Osteoblast (primary cell): Measurements from ENCODE around the gene PRSS27. TPM values are rescaled to one million over a fixed set of nuclear protein-coding genes. Genes with fewer than 3 reads are reported as not detected.
A peak's percentile ranks its signal among the peaks of the same experiment; 100 is the strongest.

Experiments
- DNase-seq: peaks from one replicate; pipeline ENCODE4 v3.0.0; 2011; ENCODE audit warnings: low spot score, mixed read lengths; ENCODE audit not compliant: insufficient read length; ENCODE audit errors: missing footprints
- H2AFZ ChIP-seq: 2 replicates; pipeline ENCODE4 v1.6.0; 2011; ENCODE audit warnings: mild to moderate bottlenecking, low read length
- H3K27ac ChIP-seq: 2 replicates; pipeline ENCODE4 v1.5.1; 2011; ENCODE audit warnings: mild to moderate bottlenecking, low read depth, low read length, moderate library complexity
- H3K27me3 ChIP-seq: 2 replicates; pipeline ENCODE4 v1.6.0; 2012; ENCODE audit warnings: mild to moderate bottlenecking, control low read depth, inconsistent platforms, low read length, moderate library complexity; ENCODE audit not compliant: insufficient read depth
- H3K36me3 ChIP-seq: 2 replicates; pipeline ENCODE4 v1.5.1; 2011; ENCODE audit warnings: mild to moderate bottlenecking, low read length, control low read depth, moderate library complexity; ENCODE audit not compliant: insufficient read depth
- H3K4me1 ChIP-seq: 2 replicates; pipeline ENCODE4 v1.5.1; 2011; ENCODE audit warnings: mild to moderate bottlenecking, low read length, control low read depth, moderate library complexity; ENCODE audit not compliant: insufficient read depth
- H3K4me2 ChIP-seq: 2 replicates; pipeline ENCODE4 v1.6.0; 2011; ENCODE audit warnings: mild to moderate bottlenecking, low read length; ENCODE audit not compliant: insufficient read depth
- H3K4me3 ChIP-seq: fragments of 200-600 bp; sonication (generic); 3 replicates; pipeline ENCODE4 v1.5.1; 2012; ENCODE audit warnings: mild to moderate bottlenecking, low read length, inconsistent platforms; ENCODE audit not compliant: insufficient read depth
- H3K79me2 ChIP-seq: 2 replicates; pipeline ENCODE4 v1.6.0; 2012; ENCODE audit warnings: mild to moderate bottlenecking, low read length, control low read depth, inconsistent platforms; ENCODE audit not compliant: insufficient read depth
- H3K9me3 ChIP-seq: 2 replicates; pipeline ENCODE4 v1.5.1; 2011; ENCODE audit warnings: low read depth, low read length, control low read depth
- H4K20me1 ChIP-seq: 2 replicates; pipeline ENCODE4 v1.6.0; 2012; ENCODE audit warnings: mild to moderate bottlenecking, low read length, control low read depth; ENCODE audit not compliant: insufficient read depth
- total RNA-seq: library from RNA; depleted of rRNA; stranded (reverse); fragments of >200 nt; gene quantifications from 2 replicates; pipeline ENCODE4 v1.2.3, GENCODE V29; 2012
- TF ChIP-seq, protein P1 (sequence below): IDR thresholded peaks from 2 replicates; pipeline ENCODE4 v1.5.1; 2011; ENCODE audit warnings: mild to moderate bottlenecking, low read depth, low read length, moderate library complexity; ENCODE audit errors: extremely low read depth

PRSS27 gene
- total RNA-seq, 1 donor = 2.5 TPM

DNA sequence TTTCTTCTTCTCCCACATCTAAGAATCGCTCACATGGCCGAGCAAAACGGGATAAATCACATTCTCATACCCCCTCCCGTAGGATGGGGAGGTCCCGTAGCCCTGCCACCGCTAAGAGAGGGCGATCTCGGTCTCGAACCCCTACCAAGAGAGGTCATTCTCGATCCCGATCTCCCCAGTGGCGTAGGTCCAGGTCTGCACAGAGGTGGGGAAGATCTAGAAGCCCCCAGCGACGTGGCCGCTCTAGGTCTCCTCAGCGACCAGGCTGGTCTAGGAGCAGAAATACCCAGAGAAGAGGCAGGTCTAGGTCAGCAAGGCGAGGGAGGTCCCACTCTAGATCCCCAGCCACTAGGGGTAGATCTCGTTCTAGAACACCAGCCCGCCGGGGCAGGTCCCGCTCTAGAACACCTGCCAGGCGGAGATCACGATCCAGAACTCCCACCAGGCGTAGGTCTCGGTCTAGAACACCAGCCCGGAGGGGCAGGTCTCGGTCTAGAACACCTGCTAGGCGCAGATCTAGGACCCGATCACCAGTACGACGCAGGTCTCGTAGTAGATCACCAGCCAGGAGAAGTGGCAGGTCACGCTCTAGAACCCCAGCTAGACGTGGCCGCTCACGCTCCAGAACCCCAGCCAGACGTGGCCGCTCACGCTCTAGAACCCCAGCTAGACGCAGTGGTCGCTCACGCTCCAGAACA is 42.0 kb upstream of the PRSS27 start:
- H3K4me3 ChIP-seq = no peak overlapping the region
- peaks cover 100% of the 10 kb centered on the region for H3K36me3 ChIP-seq
- no peaks in the 10 kb centered on the region for H3K9me3 ChIP-seq
- peaks cover 92% of the 10 kb centered on the region for H4K20me1 ChIP-seq
- H3K27me3 ChIP-seq = no peaks in the 10 kb centered on the region
- no peak overlapping the region for H3K27ac ChIP-seq
- no peaks in the 10 kb centered on the region for H3K4me1 ChIP-seq
- TF ChIP-seq, protein P1, sequence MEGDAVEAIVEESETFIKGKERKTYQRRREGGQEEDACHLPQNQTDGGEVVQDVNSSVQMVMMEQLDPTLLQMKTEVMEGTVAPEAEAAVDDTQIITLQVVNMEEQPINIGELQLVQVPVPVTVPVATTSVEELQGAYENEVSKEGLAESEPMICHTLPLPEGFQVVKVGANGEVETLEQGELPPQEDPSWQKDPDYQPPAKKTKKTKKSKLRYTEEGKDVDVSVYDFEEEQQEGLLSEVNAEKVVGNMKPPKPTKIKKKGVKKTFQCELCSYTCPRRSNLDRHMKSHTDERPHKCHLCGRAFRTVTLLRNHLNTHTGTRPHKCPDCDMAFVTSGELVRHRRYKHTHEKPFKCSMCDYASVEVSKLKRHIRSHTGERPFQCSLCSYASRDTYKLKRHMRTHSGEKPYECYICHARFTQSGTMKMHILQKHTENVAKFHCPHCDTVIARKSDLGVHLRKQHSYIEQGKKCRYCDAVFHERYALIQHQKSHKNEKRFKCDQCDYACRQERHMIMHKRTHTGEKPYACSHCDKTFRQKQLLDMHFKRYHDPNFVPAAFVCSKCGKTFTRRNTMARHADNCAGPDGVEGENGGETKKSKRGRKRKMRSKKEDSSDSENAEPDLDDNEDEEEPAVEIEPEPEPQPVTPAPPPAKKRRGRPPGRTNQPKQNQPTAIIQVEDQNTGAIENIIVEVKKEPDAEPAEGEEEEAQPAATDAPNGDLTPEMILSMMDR = no peak
- no peak overlapping the region for H2AFZ ChIP-seq
- peaks cover 100% of the 10 kb centered on the region for H3K79me2 ChIP-seq
- no peak overlapping the region for H3K4me2 ChIP-seq
- DNase-seq = no peak

DNA sequence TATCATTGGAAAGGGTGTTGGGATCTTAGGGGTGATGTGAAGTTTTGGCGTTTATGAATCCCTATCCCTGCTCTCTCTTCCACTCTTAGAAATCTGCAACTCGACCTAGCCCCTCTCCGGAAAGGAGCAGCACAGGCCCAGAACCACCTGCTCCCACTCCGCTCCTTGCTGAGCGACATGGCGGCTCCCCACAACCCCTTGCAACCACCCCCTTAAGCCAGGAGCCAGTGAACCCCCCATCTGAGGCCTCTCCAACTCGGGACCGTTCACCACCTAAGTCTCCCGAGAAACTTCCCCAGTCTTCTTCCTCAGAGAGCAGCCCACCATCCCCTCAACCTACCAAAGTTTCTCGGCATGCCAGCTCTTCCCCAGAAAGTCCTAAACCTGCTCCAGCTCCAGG is 41.4 kb upstream of the PRSS27 start:
- Histone ChIP-seq H3K36me3 (peaks cover 96% of the 10 kb centered on the region), H4K20me1 (peaks cover 92% of the 10 kb centered on the region), H3K4me2 (no peak overlapping the region), H3K4me3 (no peak overlapping the region), H3K4me1 (no peaks in the 10 kb centered on the region), H2AFZ (no peak overlapping the region), H3K27ac (no peak overlapping the region), H3K27me3 (no peaks in the 10 kb centered on the region), H3K9me3 (no peaks in the 10 kb centered on the region), H3K79me2 (peaks cover 100% of the 10 kb centered on the region)
- no peak for DNase-seq
- TF ChIP-seq, protein P1 = no peak

- Histone ChIP-seq H3K27ac (peak overlapping the region; percentile 3), H3K4me1 (peaks cover 18% of the 10 kb centered on the region), H3K4me2 (no peak overlapping the region), H3K4me3 (no peak overlapping the region), H3K27me3 (no peaks in the 10 kb centered on the region), H3K79me2 (peaks cover 95% of the 10 kb centered on the region), H4K20me1 (peaks cover 85% of the 10 kb centered on the region), H3K9me3 (no peaks in the 10 kb centered on the region), H2AFZ (no peak overlapping the region), H3K36me3 (peaks cover 57% of the 10 kb centered on the region)
- no peak for DNase-seq
- TF ChIP-seq, protein P1 = no peak
These were observed 37.3 kb upstream of the PRSS27 start for GRCh38 chr16:2757344-2757743.

DNA sequence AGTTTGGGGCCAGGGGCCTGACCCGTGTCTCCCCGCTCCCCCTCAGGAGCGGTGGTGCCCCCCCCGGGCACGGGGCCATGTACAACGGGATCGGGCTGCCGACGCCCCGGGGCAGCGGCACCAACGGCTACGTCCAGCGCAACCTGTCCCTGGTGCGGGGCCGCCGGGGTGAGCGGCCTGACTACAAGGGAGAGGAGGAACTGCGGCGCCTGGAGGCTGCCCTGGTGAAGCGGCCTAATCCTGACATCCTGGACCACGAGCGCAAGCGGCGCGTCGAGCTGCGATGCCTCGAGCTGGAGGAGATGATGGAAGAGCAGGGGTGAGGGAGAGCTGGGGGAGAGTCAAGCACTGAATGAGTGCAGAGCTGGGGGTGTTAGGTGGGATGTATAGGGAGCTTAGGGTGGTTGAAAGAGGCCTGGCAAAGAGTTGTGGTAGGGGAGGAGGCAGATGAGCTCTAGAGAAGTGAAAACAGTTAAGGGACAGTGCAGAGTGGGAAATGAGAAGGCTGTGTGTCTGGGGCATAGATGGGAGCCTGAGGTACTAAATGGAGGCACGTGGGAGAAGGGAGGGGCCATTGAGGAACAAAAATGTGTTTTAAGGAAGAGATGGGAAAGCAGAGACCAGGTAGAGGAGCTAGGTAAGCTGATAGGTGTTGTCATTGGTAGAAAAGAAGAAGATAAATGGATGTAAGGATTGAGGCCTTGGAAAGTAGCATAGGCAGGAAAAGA is 36.4 kb upstream of the PRSS27 start:
- Histone ChIP-seq H3K9me3 (no peaks in the 10 kb centered on the region), H3K4me2 (no peak overlapping the region), H3K27me3 (no peaks in the 10 kb centered on the region), H4K20me1 (peaks cover 78% of the 10 kb centered on the region), H3K36me3 (peaks cover 48% of the 10 kb centered on the region), H3K27ac (no peak overlapping the region), H3K4me3 (no peak overlapping the region), H3K79me2 (peaks cover 91% of the 10 kb centered on the region), H2AFZ (no peak overlapping the region), H3K4me1 (peaks cover 23% of the 10 kb centered on the region)
- DNase-seq = peak; percentile 48
- TF ChIP-seq, protein P1 = no peak
